LHCN-M2 (cell line): ENCODE results near the gene ANKFN1. TPM values are rescaled to one million over a fixed set of nuclear protein-coding genes. Genes with fewer than 3 reads are reported as not detected.

Experiments
- DNase-seq: peaks from one replicate; pipeline ENCODE4 v3.0.0-alpha.2; 2012; ENCODE audit warnings: low read depth
- polyA plus RNA-seq: library from polyadenylated mRNA; unstranded; fragments of >200 nt; gene quantifications from one replicate; pipeline ENCODE4 v1.2.1, GENCODE V29; 2012; ENCODE audit warnings: missing spikeins
- total RNA-seq: library from RNA; depleted of rRNA; stranded (reverse); fragments of >200 nt; gene quantifications from 2 replicates; pipeline ENCODE4 v1.2.3, GENCODE V29; 2014; rRNA removed

Gene ANKFN1, protein sequence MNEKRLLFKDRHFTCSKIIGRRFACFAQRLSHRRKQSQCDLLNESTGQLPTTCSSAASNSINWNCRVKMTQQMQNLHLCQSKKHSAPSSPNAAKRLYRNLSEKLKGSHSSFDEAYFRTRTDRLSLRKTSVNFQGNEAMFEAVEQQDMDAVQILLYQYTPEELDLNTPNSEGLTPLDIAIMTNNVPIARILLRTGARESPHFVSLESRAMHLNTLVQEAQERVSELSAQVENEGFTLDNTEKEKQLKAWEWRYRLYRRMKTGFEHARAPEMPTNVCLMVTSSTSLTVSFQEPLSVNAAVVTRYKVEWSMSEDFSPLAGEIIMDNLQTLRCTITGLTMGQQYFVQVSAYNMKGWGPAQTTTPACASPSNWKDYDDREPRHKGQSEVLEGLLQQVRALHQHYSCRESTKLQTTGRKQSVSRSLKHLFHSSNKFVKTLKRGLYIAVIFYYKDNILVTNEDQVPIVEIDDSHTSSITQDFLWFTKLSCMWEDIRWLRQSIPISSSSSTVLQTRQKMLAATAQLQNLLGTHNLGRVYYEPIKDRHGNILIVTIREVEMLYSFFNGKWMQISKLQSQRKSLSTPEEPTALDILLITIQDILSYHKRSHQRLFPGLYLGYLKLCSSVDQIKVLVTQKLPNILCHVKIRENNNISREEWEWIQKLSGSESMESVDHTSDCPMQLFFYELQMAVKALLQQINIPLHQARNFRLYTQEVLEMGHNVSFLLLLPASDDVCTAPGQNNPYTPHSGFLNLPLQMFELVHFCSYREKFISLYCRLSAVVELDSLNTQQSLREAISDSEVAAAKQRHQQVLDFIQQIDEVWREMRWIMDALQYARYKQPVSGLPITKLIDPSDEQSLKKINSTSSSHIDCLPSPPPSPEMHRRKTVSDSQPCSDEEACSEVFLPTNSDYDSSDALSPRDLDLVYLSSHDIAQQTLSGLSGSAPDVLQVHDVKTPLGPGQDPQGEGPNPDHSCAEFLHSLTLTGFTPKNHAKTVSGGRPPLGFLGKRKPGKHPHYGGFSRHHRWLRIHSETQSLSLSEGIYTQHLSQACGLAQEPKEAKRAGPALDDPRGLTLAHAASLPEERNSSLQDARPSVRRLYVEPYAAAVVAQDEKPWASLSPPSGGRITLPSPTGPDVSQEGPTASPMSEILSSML
- 0.19 TPM in 1 of 2 replicates, not detected in the other for total RNA-seq
- 0.10 TPM for polyA plus RNA-seq

DNA sequence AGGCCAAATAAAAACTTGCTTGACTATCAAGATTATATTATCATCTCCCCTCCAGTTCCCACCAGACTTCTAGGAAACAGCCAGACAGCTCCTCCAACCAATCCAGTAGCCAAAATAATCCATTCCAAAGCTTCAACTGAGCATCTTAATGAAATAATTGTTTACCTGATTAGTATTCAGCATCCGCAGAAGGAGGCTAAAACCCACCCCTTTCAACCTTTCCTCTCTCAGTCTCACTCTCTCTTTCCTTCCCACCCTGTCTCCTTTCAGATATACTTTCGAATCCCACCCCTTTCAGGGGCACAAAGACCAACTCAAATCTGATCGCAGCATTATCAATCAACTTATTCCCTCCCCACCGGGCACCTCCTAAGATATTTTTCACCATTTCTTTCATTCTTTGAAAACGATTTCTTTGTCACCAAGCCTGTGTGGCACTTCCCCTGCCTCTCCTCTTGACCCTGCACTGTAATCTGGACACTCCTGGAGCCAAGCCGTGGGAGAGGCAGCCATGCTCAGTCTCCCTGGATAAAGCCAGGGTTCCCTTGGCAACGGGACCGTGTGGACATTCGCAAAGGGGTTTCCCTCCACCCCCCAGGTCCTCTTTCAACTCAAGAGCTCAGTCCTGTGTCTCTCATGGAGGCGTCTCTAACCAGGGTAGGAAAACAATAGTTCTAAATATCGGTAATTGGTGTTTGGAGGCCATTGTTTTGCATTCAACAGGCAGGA, at the start of gene ANKFN1:
TSS of gene ANKFN1 (plus strand) at position 602 of the 729 bp plus-strand sequence. CDS start 59,193 bp downstream, outside the sequence.
- no peak for DNase-seq

DNA sequence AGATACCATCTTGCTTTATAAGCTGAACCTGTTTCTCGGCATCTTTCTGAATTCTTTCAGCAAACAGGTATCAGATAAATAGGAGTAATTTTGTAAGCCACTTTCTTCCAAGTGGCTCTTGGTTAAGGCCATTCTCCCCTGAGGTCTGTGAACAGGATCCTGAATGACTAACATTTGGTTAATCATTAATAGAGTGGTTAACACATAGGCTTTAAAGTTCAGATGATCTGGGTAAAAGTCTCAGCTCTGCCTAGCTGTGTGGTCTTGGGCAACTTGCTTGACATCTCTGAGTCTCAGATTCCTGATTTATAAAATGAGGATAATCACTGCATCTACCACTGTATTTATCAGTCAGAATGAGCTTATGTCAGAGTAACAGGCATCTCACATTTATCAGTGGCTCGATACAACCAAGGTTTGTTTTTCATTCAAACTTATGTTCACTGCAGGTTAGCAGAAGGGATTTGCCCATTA, 44.4 kb upstream of the ANKFN1 start:
- no peak for DNase-seq

DNA sequence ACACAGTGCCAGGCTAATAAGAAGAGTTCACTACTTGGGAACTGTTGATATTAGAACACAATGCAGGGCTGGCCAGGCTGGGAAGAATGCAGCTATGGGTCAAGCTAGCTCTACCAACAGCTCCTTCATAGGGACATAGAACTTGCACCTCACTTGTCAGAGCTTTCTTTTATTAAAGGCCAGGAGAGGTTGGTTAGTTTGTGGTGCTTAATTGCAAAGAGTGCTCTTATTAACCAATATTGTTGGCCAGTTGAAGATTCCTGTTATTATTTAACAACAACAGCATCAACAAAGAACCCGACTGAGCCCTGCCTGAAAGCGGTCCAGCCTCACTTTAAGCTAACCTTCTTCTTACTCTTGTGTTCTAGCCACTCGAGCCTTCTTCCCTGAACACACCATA, 43.4 kb upstream of the ANKFN1 start:
- DNase-seq = no peak

DNA sequence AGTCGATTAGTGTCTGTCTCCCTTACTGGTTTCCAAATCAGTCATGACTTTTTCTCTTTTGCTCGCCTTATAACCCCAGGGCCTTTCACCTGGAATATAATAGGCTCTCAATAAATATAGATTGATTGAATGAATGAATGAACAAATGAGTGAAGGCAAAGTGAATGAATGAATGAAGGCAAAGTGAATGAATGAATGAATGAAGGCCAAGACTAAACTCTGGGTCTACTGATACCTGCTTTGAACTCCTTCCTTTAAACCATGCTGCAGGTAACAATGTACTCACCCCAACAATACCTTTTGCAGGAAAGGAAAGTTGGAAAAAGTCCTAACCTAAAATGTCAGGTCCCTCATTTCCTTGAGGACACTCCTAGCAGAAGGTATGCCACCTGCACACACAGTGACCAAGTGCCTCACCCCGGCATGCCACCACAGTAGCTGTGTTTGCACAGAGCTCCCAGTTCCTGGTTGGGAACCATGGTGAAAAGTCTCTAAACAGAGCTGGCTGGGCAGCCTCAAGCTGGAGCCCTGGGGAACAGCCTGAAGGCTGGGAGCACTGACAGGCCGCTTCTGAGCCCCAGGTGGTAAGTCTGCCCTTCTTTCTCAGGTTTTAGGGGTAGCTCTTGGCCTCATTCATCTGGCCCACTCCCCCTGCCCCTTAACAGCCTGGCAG, 42.7 kb upstream of the ANKFN1 start:
- no peak for DNase-seq

DNA sequence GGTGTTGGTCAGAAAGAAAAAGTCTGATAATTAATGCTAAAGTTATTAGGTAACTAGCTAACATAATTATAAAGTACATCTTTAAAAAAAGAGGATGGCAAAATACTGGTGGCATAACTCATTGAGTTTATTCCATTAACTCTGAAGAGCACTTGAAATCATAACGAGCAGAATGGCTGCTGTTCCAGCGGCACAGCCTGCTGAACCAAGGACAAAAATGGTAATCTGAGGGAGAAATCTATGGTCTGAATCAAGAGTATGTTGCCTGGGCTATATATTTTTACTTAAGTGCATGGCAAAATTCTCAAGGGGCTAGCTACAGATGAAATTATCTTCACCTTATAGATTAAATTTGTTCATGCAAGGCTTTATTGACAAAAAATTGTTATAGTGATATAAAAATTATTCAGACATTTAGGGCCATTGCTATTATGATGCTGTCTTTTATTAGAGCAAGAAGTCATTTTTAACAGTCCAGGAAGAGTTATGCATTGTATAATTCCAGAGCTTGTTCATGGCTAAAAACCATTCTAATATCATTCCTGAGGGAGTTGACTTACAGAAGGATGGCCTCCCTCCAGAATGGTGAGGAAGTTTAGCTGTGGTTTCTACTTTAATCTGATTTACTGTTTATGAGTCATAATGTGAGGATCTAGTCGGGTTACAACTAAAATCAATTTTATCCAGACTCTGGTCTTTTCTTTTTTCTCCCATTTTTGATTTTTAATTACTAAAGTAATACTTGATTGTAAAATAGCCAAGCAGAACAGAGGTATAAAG, 41.4 kb upstream of the ANKFN1 start:
- peak; percentile 73 for DNase-seq

DNA sequence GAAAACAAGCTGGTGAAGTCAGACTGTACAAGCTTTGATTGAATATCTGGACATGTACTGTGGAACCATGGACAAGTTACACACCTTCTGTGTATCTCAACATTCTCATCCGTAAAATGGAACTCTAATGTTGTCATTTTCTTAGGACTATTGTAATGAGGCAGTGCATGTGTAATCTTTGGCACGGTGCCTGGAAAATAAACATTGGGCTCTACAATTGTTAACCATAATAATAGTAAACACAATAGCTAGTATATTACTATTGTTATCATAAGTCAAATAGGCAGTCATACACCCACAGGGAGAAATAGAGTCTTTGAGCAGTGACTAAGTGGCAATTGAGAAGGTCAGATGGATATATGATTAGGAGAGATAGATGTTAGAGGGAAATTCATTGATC, 39.8 kb upstream of the ANKFN1 start:
- DNase-seq = peak; percentile 49

DNA sequence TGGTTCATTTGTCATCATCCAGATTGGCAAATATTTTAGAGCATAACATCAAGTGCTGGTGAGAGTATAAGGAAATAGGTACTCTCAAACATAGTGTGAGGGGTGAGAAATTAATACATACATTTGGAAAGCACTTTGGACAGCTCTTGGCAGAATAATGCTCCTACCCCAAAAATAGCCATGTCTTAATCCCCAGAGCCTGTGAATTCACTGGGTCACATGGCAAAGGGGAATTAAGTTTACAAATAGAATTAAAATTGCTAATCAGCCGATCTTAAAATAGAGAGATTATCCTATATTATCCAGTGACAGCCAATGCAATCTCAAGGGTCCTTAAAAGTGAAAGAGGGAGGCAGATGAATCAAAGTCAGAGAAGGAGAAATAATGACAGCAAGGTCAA, 38.8 kb upstream of the ANKFN1 start:
- DNase-seq = no peak

DNA sequence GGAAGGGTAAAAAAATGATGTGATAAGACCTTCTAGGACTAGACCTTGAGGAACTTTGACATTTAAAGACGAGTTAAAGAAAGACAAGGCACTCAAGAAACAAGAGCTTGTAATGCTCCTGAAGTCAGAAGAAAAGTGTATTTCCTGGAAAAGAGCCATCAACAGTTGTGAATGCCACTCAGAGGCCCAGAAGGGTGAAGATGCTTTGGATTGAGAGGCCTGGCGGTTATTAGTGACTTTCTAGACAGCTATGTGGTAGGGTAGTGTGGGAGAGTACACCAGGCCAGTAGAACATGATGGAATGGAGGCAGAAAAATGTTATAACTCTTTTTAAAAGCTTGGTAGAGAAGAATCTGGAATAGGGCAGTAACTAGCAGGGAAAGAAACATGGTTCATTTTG, 34.1 kb upstream of the ANKFN1 start:
- peak; percentile 62 for DNase-seq

DNA sequence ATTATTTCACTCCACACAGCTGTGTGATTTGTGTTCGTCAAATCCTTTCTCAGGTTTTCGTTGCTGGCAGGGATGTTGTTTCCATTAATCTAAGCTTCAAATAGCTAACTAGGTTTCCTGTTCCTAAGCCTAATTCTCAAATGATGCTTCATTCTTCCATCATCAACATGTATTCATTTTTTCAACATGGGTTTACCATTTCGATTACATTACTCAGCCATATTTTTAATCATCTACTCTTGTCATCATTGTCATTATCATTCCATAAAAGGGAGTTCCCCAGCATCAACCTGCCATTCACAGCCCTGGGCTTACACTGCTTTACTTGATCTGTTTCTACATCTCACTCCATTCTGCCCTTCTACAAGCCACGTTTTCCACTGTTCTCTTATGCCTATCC, 33.3 kb upstream of the ANKFN1 start:
- no peak for DNase-seq

DNA sequence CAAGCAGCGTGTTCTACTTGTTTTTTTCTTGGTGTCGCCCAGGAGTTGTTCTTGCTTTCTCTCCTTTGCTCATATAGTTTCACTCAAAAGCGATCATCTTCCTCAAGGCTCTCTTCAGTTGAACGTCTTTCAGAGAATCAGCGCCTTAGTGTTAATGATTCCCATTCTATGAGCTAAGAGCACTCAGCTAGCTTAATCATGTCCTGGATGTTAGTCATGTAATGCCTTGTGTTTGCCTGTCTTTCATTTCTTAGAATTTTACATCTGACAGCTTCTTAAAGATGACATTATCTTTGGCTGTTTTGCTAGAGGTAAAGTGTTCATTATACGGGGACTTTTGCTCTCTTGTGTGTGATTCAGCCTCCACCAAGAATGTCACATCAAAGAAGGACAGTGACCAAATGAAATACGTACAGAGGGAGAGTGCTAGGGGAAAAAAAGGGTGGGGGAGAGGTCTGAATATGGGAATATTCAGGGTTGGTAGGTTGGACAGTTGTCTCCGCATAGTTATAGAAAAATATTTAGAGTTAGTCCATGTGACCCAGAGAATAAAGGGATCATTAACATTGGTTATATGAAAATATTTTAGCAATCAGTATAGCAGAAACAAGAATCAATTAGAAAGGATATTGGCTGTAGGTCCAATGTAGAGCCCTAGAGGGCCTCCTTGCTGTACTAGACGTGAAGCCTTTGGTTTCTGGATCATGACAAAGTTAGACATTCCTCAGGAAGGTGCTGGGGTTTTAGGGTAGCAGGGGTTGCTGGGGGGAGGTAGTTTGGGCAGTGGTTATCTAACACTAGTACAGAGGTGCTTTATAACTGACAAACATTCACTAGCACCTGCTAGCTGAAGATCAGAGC, 31.9 kb upstream of the ANKFN1 start:
- DNase-seq = no peak

DNA sequence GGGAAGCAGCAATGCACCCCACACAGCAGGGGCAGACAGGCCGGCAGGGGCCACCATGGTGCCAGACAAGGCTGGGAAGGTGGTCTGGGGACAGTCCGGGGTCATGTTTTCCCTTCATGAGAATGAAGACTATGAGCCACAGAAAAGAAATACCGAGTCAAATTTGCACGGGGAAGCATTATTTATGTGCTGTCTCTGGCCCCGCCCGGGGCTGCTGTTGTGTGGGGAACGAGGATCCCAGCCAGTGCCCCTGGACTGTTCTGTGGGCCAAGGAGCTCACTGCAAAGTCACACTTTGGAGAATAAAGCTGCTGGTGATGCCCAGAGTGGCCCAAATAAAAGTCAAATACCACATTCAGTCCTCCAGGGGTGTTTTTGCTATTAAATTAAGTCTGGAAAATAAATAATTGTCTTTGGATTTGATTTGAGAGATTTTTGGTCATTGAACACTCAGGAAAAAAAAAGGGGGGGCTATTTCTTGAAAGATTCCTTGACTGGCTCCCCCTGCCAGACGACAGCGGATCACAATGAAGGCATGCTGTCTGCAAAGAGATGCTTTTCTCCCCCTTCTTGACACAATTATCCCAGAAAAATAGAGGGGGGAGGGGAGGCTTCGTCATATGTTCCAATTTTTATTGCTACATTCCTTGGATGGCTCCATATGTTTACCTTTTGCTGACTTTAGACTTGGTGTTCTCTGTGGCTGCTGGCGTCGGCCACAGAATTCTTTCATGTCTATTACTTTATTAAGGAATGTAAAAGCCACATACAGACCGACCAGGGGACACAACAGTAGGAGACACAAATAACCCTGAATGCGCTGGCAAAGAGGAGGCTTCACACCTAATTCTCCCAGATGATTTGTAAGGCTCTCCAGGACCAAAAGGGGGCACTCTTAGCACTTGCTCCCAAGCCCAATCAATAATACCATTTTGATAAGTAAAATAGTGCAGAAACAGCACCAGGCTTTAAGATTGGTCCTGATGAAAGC, 27.1 kb upstream of the ANKFN1 start:
- peak; percentile 91 for DNase-seq

DNA sequence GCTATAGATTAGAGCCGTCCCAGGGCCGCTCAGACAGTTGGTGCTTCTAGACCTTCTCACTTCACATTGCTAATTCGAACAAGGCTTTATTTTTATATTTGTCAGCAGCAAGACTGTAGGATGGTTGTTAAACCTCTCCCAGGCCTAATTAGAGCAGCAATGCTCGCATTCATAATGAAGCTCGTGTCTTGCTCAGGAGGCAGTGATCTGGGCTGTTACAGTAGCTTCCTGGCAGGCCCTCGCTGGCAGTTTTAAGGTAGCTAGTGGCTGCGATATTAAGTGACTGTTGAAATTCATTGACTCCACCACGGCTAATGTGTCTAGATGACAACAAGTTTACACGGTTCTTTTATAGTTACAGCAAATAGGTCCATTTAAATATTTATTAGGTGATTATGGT, 23.2 kb upstream of the ANKFN1 start:
- no peak for DNase-seq

DNA sequence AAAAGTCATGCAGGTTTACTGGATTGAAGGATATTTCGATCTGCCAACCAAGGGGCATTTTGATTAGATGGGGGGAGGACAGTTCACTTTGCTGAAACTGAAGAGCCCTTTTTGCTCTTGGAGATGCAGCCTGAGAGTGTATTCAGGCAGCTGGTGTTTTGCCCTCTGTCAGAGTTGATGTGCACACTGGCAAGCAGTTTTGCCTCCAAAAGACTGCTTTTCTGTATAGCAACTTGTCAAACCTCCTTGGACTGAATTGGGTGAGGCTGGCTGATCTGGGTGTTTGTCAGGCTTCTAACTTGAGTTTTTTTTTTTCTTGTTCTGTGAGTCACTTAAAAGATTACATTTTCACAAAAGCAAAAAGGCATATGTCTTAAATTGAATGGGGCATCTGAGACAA, 22.6 kb upstream of the ANKFN1 start:
- DNase-seq = peak; percentile 11

DNA sequence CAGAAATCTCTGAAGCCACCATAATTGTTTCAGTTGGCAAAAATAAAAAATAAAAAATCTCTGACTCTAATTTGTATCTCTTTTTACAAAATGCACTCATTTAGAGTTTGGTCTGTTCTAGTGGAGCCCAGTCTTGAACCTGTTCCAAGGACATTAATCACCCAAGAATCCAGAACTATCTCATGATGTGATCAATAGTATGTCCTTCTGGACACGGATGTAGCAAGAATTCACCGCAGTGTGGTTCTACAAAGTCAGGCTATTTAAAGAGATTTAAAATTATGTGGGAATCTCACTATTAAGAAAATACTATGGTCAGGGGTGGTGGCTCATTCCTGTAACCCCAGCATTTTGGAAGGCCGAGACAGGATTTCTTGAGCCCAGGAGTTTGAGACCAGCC, 21.8 kb upstream of the ANKFN1 start:
- DNase-seq = no peak

DNA sequence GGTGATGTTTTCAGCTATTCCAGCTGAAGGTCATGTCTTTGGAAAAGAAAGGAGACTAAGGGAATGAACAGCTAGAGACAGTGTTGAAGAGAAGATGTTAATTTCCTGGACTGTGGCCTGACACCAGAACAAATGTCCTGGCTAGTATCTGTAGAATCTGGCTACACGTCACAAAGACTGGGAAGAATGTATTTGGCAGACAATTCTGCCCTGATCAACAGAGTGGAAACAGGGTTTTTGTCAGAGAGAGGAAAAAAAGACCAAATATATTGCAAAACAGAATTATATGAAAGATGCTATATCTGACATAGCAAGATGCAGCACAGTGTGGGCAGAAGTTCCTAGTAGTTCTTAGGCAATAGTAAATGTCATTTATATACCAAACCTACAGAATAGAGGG, 17.0 kb upstream of the ANKFN1 start:
- no peak for DNase-seq

DNA sequence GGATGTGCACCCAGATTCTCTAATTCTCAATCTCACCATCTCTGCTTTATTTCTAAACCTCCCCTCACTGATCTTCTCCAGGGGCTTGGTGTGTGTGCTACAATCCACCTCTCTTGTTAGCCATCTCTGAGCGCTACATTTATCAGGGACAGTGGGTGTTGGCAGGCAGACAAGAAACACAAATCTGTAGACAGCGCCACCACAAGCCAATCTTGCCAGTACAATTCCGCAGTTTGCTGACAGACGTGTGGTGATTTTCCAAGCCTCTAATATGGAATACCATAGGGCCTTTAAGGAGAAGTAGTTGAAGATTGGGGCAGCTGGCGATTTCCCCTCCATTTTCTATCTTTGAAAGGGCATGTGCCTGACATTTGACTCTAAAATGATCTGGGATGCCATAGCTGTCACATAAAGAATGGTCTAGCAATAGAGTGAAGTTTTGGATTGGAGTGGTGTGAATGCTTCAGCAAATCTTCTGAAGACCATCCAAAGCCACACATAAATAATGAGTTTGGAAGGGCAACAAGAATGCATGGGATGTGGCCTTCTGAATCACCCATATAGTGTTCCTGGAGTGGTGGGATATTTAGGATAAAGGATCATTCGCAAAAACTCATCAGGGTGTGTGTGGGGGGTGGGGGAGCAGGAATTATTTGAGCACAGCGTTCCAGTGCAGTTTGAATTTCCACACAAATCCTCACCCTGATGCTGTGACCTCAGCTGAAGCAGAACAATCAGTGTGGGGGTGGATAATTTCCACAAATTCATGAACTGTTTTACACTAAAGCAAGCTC, 12.0 kb upstream of the ANKFN1 start:
- DNase-seq = no peak

DNA sequence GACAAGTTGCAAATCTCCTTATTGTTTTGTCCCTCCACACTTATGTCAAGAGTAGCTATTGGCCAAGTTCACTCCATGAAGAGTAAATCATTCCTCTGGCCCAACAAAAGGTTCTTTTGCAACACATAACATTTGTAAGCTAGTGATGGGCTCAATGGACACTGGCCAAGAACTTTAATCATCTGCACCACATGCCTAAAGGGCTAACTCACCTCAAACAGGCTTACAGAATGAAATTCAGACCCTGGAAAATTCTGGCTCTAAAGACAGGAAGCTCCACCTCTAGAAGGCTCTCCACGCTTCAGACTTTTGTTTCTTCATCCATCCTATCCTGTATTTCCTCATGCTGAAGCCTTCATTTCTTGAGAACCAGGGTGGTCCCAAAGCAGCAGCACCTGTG, 10.9 kb upstream of the ANKFN1 start:
- DNase-seq = peak; percentile 78
